GM18519 (cell line): ENCODE results near the gene PWWP2B.

Experiments
- ATAC-seq: cut with Tn5 transposase; IDR thresholded peaks from one replicate; pipeline ENCODE4 v1.9.1; 2021; ENCODE audit warnings: mild to moderate bottlenecking, moderate library complexity; ENCODE audit not compliant: unreplicated experiment, low FRiP score

Gene PWWP2B

GRCh38 chr10:132362151-132362611, 34.8 kb upstream of the PWWP2B start:
- ATAC-seq: no peak

- ATAC-seq: no peak
Observed at GRCh38 chr10:132363376-132363775, 33.6 kb upstream of the PWWP2B start.

GRCh38 chr10:132363921-132364593, 32.9 kb upstream of the PWWP2B start:
- ATAC-seq: no peak

- ATAC-seq: no peak
Observed at GRCh38 chr10:132364594-132364970, 32.4 kb upstream of the PWWP2B start.

- ATAC-seq: no peak
Observed at GRCh38 chr10:132365102-132365501, 31.9 kb upstream of the PWWP2B start.

GRCh38 chr10:132366006-132366405, 31.0 kb upstream of the PWWP2B start:
- ATAC-seq: no peak

GRCh38 chr10:132366499-132366898, 30.5 kb upstream of the PWWP2B start:
- no peak for ATAC-seq

GRCh38 chr10:132368391-132368790, 28.6 kb upstream of the PWWP2B start:
- ATAC-seq: no peak

GRCh38 chr10:132368881-132369635, 27.9 kb upstream of the PWWP2B start:
- no peak for ATAC-seq

GRCh38 chr10:132369636-132370185, 27.3 kb upstream of the PWWP2B start:
- no peak for ATAC-seq

- ATAC-seq: no peak
Observed at GRCh38 chr10:132370426-132371340, 26.3 kb upstream of the PWWP2B start.

- no peak for ATAC-seq
Observed at GRCh38 chr10:132371641-132372081, 25.3 kb upstream of the PWWP2B start.

- ATAC-seq: no peak
Observed at GRCh38 chr10:132372516-132373095, 24.4 kb upstream of the PWWP2B start.

GRCh38 chr10:132373241-132373955, 23.6 kb upstream of the PWWP2B start:
- ATAC-seq: no peak

GRCh38 chr10:132374176-132374575, 22.8 kb upstream of the PWWP2B start:
- no peak for ATAC-seq

GRCh38 chr10:132374612-132375011, 22.4 kb upstream of the PWWP2B start:
- ATAC-seq: no peak

GRCh38 chr10:132375116-132375794, 21.7 kb upstream of the PWWP2B start:
- ATAC-seq: no peak

- no peak for ATAC-seq
Observed at GRCh38 chr10:132375795-132376297, 21.2 kb upstream of the PWWP2B start.

- ATAC-seq: no peak
Observed at GRCh38 chr10:132376394-132376851, 20.6 kb upstream of the PWWP2B start.
